HUES48 (cell line): ENCODE data around the gene ZSWIM4.
"Not testable (repeated sequence)": the region's sequence is repeated elsewhere in the genome, so short reads cannot be mapped to it uniquely, and the experiment has no call there.

Source experiments
- H3K27ac ChIP-seq: one replicate; pipeline ENCODE4 v1.7.0; 2013; ENCODE audit warnings: low read depth, low read length, inconsistent platforms
- H3K27me3 ChIP-seq: 2 replicates; pipeline ENCODE4 v1.6.1; 2013; ENCODE audit warnings: mild to moderate bottlenecking, low read length; ENCODE audit not compliant: control insufficient read depth, insufficient read depth
- H3K36me3 ChIP-seq: 2 replicates; pipeline ENCODE4 v1.6.1; 2013; ENCODE audit warnings: low read length; ENCODE audit not compliant: control insufficient read depth, insufficient read depth
- H3K4me1 ChIP-seq: 2 replicates; pipeline ENCODE4 v1.6.1; 2013; ENCODE audit warnings: mild to moderate bottlenecking, low read length; ENCODE audit not compliant: control insufficient read depth, insufficient read depth
- H3K4me3 ChIP-seq: 2 replicates; pipeline ENCODE4 v1.5.1; 2013; ENCODE audit warnings: mild to moderate bottlenecking, low read depth, low read length
- H3K9ac ChIP-seq: 2 replicates; pipeline ENCODE4 v1.6.1; 2013; ENCODE audit warnings: mild to moderate bottlenecking, low read depth, low read length, moderate library complexity
- H3K9me3 ChIP-seq: 2 replicates; pipeline ENCODE4 v1.6.1; 2013; ENCODE audit warnings: low read length; ENCODE audit not compliant: control insufficient read depth, insufficient read depth

ZSWIM4 gene

GRCh38 chr19:13846557-13847406 lies 51.5 kb downstream of the ZSWIM4 start:
- H3K36me3 ChIP-seq, result no peaks in the 10 kb centered on the region
- peak overlapping the region; percentile 72 for H3K4me3 ChIP-seq
- no peaks in the 10 kb centered on the region for H3K27me3 ChIP-seq
- peak overlapping the region; percentile 92 for H3K9ac ChIP-seq
- peak overlapping the region; percentile 97 for H3K27ac ChIP-seq
- H3K4me1 ChIP-seq, result peaks cover 48% of the 10 kb centered on the region
- H3K9me3 ChIP-seq, result no peaks in the 10 kb centered on the region

- H3K4me1 ChIP-seq, result peaks cover 48% of the 10 kb centered on the region
- H3K27me3 ChIP-seq, result no peaks in the 10 kb centered on the region
- peak overlapping the region; percentile 92 for H3K9ac ChIP-seq
- no peaks in the 10 kb centered on the region for H3K36me3 ChIP-seq
- H3K9me3 ChIP-seq, result no peaks in the 10 kb centered on the region
- peak overlapping the region; percentile 72 for H3K4me3 ChIP-seq
- H3K27ac ChIP-seq, result peak overlapping the region; percentile 97
Measured at GRCh38 chr19:13847407-13848339, 52.4 kb downstream of the ZSWIM4 start.

- Histone ChIP-seq H3K4me3 (no peak overlapping the region), H3K36me3 (no peaks in the 10 kb centered on the region), H3K9me3 (no peaks in the 10 kb centered on the region), H3K9ac (no peak overlapping the region), H3K4me1 (peaks cover 44% of the 10 kb centered on the region), H3K27me3 (no peaks in the 10 kb centered on the region), H3K27ac (no peak overlapping the region)
Measured at GRCh38 chr19:13848340-13848677, 53.1 kb downstream of the ZSWIM4 start.

- no peaks in the 10 kb centered on the region for H3K9me3 ChIP-seq
- H3K4me1 ChIP-seq, result peaks cover 39% of the 10 kb centered on the region
- H3K36me3 ChIP-seq, result no peaks in the 10 kb centered on the region
- no peak overlapping the region for H3K4me3 ChIP-seq
- H3K27ac ChIP-seq, result peak overlapping the region; percentile 5
- H3K9ac ChIP-seq, result no peak overlapping the region
- no peaks in the 10 kb centered on the region for H3K27me3 ChIP-seq
Measured at GRCh38 chr19:13848798-13849676, 53.8 kb downstream of the ZSWIM4 start.

GRCh38 chr19:13849991-13850909 lies 55.0 kb downstream of the ZSWIM4 start:
- Histone ChIP-seq H3K4me1 (peaks cover 32% of the 10 kb centered on the region), H3K27ac (peak overlapping the region; percentile 85), H3K9ac (peak overlapping the region; percentile 23; the same call in 1 of the 2 replicates), H3K9me3 (no peaks in the 10 kb centered on the region), H3K27me3 (no peaks in the 10 kb centered on the region), H3K36me3 (no peaks in the 10 kb centered on the region), H3K4me3 (peak overlapping the region; percentile 12; the same call in 1 of the 2 replicates)

- H3K4me1 ChIP-seq, result peaks cover 29% of the 10 kb centered on the region
- no peaks in the 10 kb centered on the region for H3K36me3 ChIP-seq
- peak overlapping the region; percentile 85 for H3K27ac ChIP-seq
- H3K4me3 ChIP-seq, result peak overlapping the region; percentile 12; the same call in 1 of the 2 replicates
- H3K27me3 ChIP-seq, result no peaks in the 10 kb centered on the region
- peak overlapping the region; percentile 23; the same call in 1 of the 2 replicates for H3K9ac ChIP-seq
- H3K9me3 ChIP-seq, result no peaks in the 10 kb centered on the region
Measured at GRCh38 chr19:13850910-13851733, 55.9 kb downstream of the ZSWIM4 start.

- H3K36me3 ChIP-seq, H3K27me3 ChIP-seq, H3K4me3 ChIP-seq, H3K9me3 ChIP-seq, H3K9ac ChIP-seq: not testable (repeated sequence)
- Histone ChIP-seq H3K4me1 (peaks cover 23% of the 10 kb centered on the region), H3K27ac (peak overlapping the region; percentile 85)
Measured at GRCh38 chr19:13851734-13852114, 56.5 kb downstream of the ZSWIM4 start.

- peaks cover 21% of the 10 kb centered on the region for H3K4me1 ChIP-seq
- not testable (repeated sequence) for H3K9ac ChIP-seq
Measured at GRCh38 chr19:13852171-13852707, 57.0 kb downstream of the ZSWIM4 start.

GRCh38 chr19:13856497-13856896 lies 61.3 kb downstream of the ZSWIM4 start:
- no peak overlapping the region for H3K27ac ChIP-seq
- H3K9me3 ChIP-seq, result no peaks in the 10 kb centered on the region
- peaks cover 4% of the 10 kb centered on the region for H3K4me1 ChIP-seq
- no peaks in the 10 kb centered on the region for H3K36me3 ChIP-seq
- no peaks in the 10 kb centered on the region for H3K27me3 ChIP-seq
- H3K9ac ChIP-seq, result no peak overlapping the region
- no peak overlapping the region for H3K4me3 ChIP-seq

More at GRCh38 chr19:13852171-13852707, 57.0 kb downstream of the ZSWIM4 start:
- not testable (repeated sequence) for H3K4me3 ChIP-seq, H3K27me3 ChIP-seq, H3K36me3 ChIP-seq, H3K9me3 ChIP-seq, H3K27ac ChIP-seq
